Keratinocyte (primary cell): ENCODE measurements around the gene SF3B6.

Experiments used
- EZH2 ChIP-seq: IDR thresholded peaks from one replicate; pipeline ENCODE4 v1.6.1; 2012; ENCODE audit warnings: inconsistent platforms, mild to moderate bottlenecking, low read length, moderate library complexity
- TF ChIP-seq, protein P1 (sequence below), 3 experiments: IDR thresholded peaks in 1 of 3; conservative IDR thresholded peaks in 1 of 3; optimal IDR thresholded peaks in 1 of 3; 2 replicates in 2 of 3; 3 replicates in 1 of 3; pipeline versions ENCODE3 to v1.5.1; 2011; ENCODE audit warnings: low read length in 3 of 3, mild to moderate bottlenecking in 3 of 3, moderate library complexity in 2 of 3, control low read depth in 1 of 3, inconsistent platforms in 1 of 3; ENCODE audit not compliant: insufficient read depth in 2 of 3; ENCODE audit errors: extremely low read depth in 1 of 3

DNA sequence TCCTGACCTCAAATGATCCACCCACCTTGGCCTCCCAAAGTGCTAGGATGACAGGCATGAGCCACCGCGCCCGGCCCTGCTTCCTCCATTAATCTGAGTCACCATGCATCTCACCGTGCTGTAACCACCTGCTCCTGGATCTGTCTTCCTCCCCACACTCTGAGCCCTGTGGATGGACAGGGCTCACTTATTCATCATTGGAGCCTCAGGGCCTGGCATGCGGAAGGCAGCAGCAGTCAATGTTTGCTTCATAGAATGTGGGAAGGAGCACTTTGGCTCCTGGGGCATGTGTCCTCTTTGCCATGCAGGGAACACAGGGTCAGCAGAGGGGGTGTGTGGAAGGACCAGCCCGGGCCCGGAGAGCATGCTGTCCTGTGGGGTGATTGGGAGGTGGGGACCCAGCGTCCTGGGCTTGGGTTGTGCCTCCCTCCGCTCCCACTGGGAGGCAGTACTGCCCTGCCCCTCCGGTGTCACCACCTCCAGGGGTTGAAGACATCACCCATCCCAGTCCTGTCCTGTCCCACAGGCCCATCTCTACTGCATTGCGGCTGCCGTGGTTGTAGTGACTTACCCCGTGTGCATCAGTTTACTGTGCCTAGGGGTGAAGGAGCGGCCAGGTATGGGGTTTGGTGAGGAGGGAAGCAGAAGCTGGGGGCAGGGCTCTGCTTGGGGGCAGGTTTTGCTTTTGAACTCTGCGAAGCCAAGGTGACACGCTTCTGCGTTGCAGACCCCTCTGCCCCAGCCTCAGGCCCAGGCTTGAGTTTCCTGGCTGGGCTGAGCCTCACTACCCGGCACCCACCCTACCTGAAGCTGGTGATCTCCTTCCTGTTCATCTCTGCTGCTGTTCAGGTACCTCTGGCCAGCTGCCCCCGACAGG lies 54.8 kb downstream of the SF3B6 start:
- TF ChIP-seq, protein P1, sequence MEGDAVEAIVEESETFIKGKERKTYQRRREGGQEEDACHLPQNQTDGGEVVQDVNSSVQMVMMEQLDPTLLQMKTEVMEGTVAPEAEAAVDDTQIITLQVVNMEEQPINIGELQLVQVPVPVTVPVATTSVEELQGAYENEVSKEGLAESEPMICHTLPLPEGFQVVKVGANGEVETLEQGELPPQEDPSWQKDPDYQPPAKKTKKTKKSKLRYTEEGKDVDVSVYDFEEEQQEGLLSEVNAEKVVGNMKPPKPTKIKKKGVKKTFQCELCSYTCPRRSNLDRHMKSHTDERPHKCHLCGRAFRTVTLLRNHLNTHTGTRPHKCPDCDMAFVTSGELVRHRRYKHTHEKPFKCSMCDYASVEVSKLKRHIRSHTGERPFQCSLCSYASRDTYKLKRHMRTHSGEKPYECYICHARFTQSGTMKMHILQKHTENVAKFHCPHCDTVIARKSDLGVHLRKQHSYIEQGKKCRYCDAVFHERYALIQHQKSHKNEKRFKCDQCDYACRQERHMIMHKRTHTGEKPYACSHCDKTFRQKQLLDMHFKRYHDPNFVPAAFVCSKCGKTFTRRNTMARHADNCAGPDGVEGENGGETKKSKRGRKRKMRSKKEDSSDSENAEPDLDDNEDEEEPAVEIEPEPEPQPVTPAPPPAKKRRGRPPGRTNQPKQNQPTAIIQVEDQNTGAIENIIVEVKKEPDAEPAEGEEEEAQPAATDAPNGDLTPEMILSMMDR (optimal IDR thresholded peaks at IDR 0.05 in 1 of 3, IDR thresholded peaks at IDR 0.05 in 1 of 3, conservative IDR thresholded peaks at IDR 0.05 in 1 of 3; ENCODE audit: extremely low read depth in 1 of 3, insufficient read depth in 2 of 3, low read length in 3 of 3): peak; percentile 26 to 61 (median 31)
- TF ChIP-seq EZH2: no peak
